Measurements from ENCODE around the gene LSAMP. TPM values are rescaled to one million over a fixed set of nuclear protein-coding genes. Genes with fewer than 3 reads are reported as not detected.

The LSAMP gene
- total RNA-seq, 1 donor from 2014 or later = 3.9 TPM

GRCh38 chr3:116150655-116151167, 294.6 kb downstream of the LSAMP start:
- no peaks in the 10 kb centered on the region for H3K27me3 ChIP-seq
- no peak overlapping the region for H3K27ac ChIP-seq
- no peaks in the 10 kb centered on the region for H3K36me3 ChIP-seq
- no peak for DNase-seq (ENCODE audit: extremely low spot score in 2 of 2)
- H3K4me3 ChIP-seq = no peak overlapping the region
- no peaks in the 10 kb centered on the region for H3K9me3 ChIP-seq
- TF ChIP-seq CTCF (IDR thresholded peaks at IDR 0.05) = no peak
- TF ChIP-seq POLR2A (IDR thresholded peaks at IDR 0.05) = no peak
- no peak for TF ChIP-seq POLR2AphosphoS5 (IDR thresholded peaks at IDR 0.05; ENCODE audit: insufficient read depth in 1 of 2, low read depth in 1 of 2)
- H3K4me1 ChIP-seq = no peaks in the 10 kb centered on the region
- intact Hi-C loops (cut with DNase I) = no loop called here

- no peaks in the 10 kb centered on the region for H3K36me3 ChIP-seq
- no peaks in the 10 kb centered on the region for H3K9me3 ChIP-seq
- H3K4me3 ChIP-seq = no peak overlapping the region
- intact Hi-C loops (cut with DNase I) = no loop called here
- H3K27me3 ChIP-seq = no peaks in the 10 kb centered on the region
- TF ChIP-seq CTCF (IDR thresholded peaks at IDR 0.05) (no peak), POLR2A (IDR thresholded peaks at IDR 0.05) (no peak), POLR2AphosphoS5 (IDR thresholded peaks at IDR 0.05; ENCODE audit: insufficient read depth in 1 of 2, low read depth in 1 of 2) (no peak)
- no peak overlapping the region for H3K27ac ChIP-seq
- no peaks in the 10 kb centered on the region for H3K4me1 ChIP-seq
- DNase-seq (ENCODE audit: extremely low spot score in 2 of 2) = no peak
Measured at GRCh38 chr3:116148881-116149851, 296.1 kb downstream of the LSAMP start.

- Histone ChIP-seq H3K4me1 (no peaks in the 10 kb centered on the region), H3K9me3 (no peaks in the 10 kb centered on the region), H3K27ac (no peak overlapping the region), H3K27me3 (no peaks in the 10 kb centered on the region), H3K4me3 (no peak overlapping the region), H3K36me3 (no peaks in the 10 kb centered on the region)
- no peak for DNase-seq (ENCODE audit: extremely low spot score in 2 of 2)
- intact Hi-C loops (cut with DNase I) = no loop called here
- no peak for TF ChIP-seq POLR2AphosphoS5 (IDR thresholded peaks at IDR 0.05; ENCODE audit: insufficient read depth in 1 of 2, low read depth in 1 of 2)
- no peak for TF ChIP-seq POLR2A (IDR thresholded peaks at IDR 0.05)
- TF ChIP-seq CTCF (IDR thresholded peaks at IDR 0.05) = no peak
Measured at GRCh38 chr3:116145613-116146012, 299.7 kb downstream of the LSAMP start.

GRCh38 chr3:116141724-116142123, 303.6 kb downstream of the LSAMP start:
- Histone ChIP-seq H3K36me3 (no peaks in the 10 kb centered on the region), H3K4me3 (no peak overlapping the region), H3K9me3 (no peaks in the 10 kb centered on the region), H3K4me1 (no peaks in the 10 kb centered on the region), H3K27me3 (no peaks in the 10 kb centered on the region), H3K27ac (no peak overlapping the region)
- DNase-seq (ENCODE audit: extremely low spot score in 2 of 2) = no peak
- TF ChIP-seq POLR2AphosphoS5 (IDR thresholded peaks at IDR 0.05; ENCODE audit: insufficient read depth in 1 of 2, low read depth in 1 of 2) = no peak
- TF ChIP-seq CTCF (IDR thresholded peaks at IDR 0.05) = no peak
- intact Hi-C loops (cut with DNase I) = no loop called here
